H9 (cell line): ENCODE measurements around the gene RETREG3. TPM values are rescaled to one million over a fixed set of nuclear protein-coding genes. Genes with fewer than 3 reads are reported as not detected.

Experiments
- DNase-seq: peaks from one replicate; pipeline ENCODE4 v3.0.0-alpha.2; 2017
- H2AFZ ChIP-seq: one replicate; pipeline ENCODE4 v1.6.1; 2013; ENCODE audit warnings: mild to moderate bottlenecking, low read length, control low read depth, moderate library complexity
- H2AK5ac ChIP-seq: 2 replicates; pipeline ENCODE4 v1.6.1; 2013; ENCODE audit warnings: low read length, control low read depth, mixed read lengths; ENCODE audit not compliant: insufficient read length
- H2BK120ac ChIP-seq: one replicate; pipeline ENCODE4 v1.6.1; 2013; ENCODE audit warnings: low read depth, mild to moderate bottlenecking, low read length, control low read depth, inconsistent platforms; ENCODE audit not compliant: poor library complexity, severe bottlenecking
- H2BK12ac ChIP-seq: 2 replicates; pipeline ENCODE4 v1.6.1; 2013; ENCODE audit warnings: low read length, control low read depth, mixed read lengths, low read depth; ENCODE audit not compliant: insufficient read length
- H2BK15ac ChIP-seq: 2 replicates; pipeline ENCODE4 v1.6.1; 2013; ENCODE audit warnings: low read depth, low read length, control low read depth
- H2BK20ac ChIP-seq: one replicate; pipeline ENCODE4 v1.6.1; 2013; ENCODE audit warnings: low read depth, mild to moderate bottlenecking, low read length, control low read depth, inconsistent platforms; ENCODE audit not compliant: poor library complexity, severe bottlenecking
- H2BK5ac ChIP-seq: 2 replicates; pipeline ENCODE4 v1.6.1; 2013; ENCODE audit warnings: low read length, control low read depth, mixed read lengths; ENCODE audit not compliant: insufficient read length
- H3K14ac ChIP-seq: 2 replicates; pipeline ENCODE4 v1.6.1; 2013; ENCODE audit warnings: low read length, control low read depth; ENCODE audit not compliant: insufficient read depth
- H3K18ac ChIP-seq: 2 replicates; pipeline ENCODE4 v1.6.1; 2013; ENCODE audit warnings: low read depth, mild to moderate bottlenecking, mixed read lengths, low read length, control low read depth; ENCODE audit not compliant: insufficient read length
- H3K23ac ChIP-seq: 2 replicates; pipeline ENCODE4 v1.6.1; 2013; ENCODE audit warnings: low read length, control low read depth, mixed read lengths, low read depth; ENCODE audit not compliant: insufficient read length
- H3K23me2 ChIP-seq: 2 replicates; pipeline ENCODE4 v1.6.1; 2013; ENCODE audit warnings: low read depth, mild to moderate bottlenecking, mixed read lengths, low read length, control low read depth; ENCODE audit not compliant: insufficient read length, poor library complexity, severe bottlenecking
- H3K27ac ChIP-seq: 2 replicates; pipeline ENCODE4 v1.5.1; 2013; ENCODE audit warnings: low read length, control low read depth, mixed read lengths, low read depth; ENCODE audit not compliant: insufficient read length
- H3K27me3 ChIP-seq: 2 replicates; pipeline ENCODE4 v1.6.1; 2013; ENCODE audit warnings: low read length, control low read depth, inconsistent platforms; ENCODE audit not compliant: insufficient read depth
- H3K4ac ChIP-seq: 2 replicates; pipeline ENCODE4 v1.6.1; 2013; ENCODE audit warnings: low read depth, mild to moderate bottlenecking, control low read depth, inconsistent platforms, low read length, moderate library complexity
- H3K4me1 ChIP-seq: 2 replicates; pipeline ENCODE4 v1.6.1; 2013; ENCODE audit warnings: low read length, control low read depth, inconsistent platforms; ENCODE audit not compliant: insufficient read depth
- H3K4me2 ChIP-seq: 2 replicates; pipeline ENCODE4 v1.6.1; 2013; ENCODE audit warnings: low read length, control low read depth, mixed read lengths; ENCODE audit not compliant: insufficient read length, insufficient read depth
- H3K56ac ChIP-seq: 2 replicates; pipeline ENCODE4 v1.6.1; 2013; ENCODE audit warnings: low read depth, mild to moderate bottlenecking, mixed read lengths, low read length, control low read depth; ENCODE audit not compliant: insufficient read length
- H3K79me1 ChIP-seq: 2 replicates; pipeline ENCODE4 v1.6.1; 2013; ENCODE audit warnings: low read depth, mild to moderate bottlenecking, moderate library complexity, low read length, control low read depth, inconsistent platforms; ENCODE audit not compliant: insufficient read depth, poor library complexity, severe bottlenecking
- H3K79me2 ChIP-seq: 2 replicates; pipeline ENCODE4 v1.6.1; 2013; ENCODE audit warnings: low read length, control low read depth, inconsistent platforms; ENCODE audit not compliant: insufficient read depth
- H3K9ac ChIP-seq: 2 replicates; pipeline ENCODE4 v1.6.1; 2013; ENCODE audit warnings: low read length, control low read depth, mixed read lengths; ENCODE audit not compliant: insufficient read length; ENCODE audit errors: extremely low read depth
- H3K9me3 ChIP-seq: one replicate; pipeline ENCODE4 v1.6.1; 2013; ENCODE audit warnings: low read depth, low read length, inconsistent platforms; ENCODE audit not compliant: control insufficient read depth
- H3T11ph ChIP-seq: one replicate; pipeline ENCODE4 v1.6.1; 2013; ENCODE audit warnings: mild to moderate bottlenecking, low read length, control low read depth, inconsistent platforms
- H4K20me1 ChIP-seq: one replicate; pipeline ENCODE4 v1.6.1; 2013; ENCODE audit not compliant: control insufficient read depth, insufficient read length, insufficient read depth
- H4K5ac ChIP-seq: 2 replicates; pipeline ENCODE4 v1.6.1; 2013; ENCODE audit warnings: low read depth, mild to moderate bottlenecking, mixed read lengths, low read length, control low read depth; ENCODE audit not compliant: insufficient read length
- H4K8ac ChIP-seq: replicated peaks from 2 replicates; pipeline ENCODE4 v1.6.1; 2013; ENCODE audit warnings: low read length, control low read depth, mixed read lengths, low read depth; ENCODE audit not compliant: insufficient read length
- H4K91ac ChIP-seq: 2 replicates; pipeline ENCODE4 v1.6.1; 2013; ENCODE audit warnings: low read depth, mild to moderate bottlenecking, moderate library complexity, mixed read lengths, low read length, control low read depth; ENCODE audit not compliant: insufficient read length
- H3K27ac Mint-ChIP-seq, 3 experiments: 2 replicates in 2 of 3; 3 replicates in 1 of 3; pipeline ENCODE4 v1.8.0; 2020 to 2021; ENCODE audit warnings: mixed read lengths in 3 of 3, mild to moderate bottlenecking in 1 of 3, moderate library complexity in 1 of 3
- H3K27me3 Mint-ChIP-seq: 2 replicates; pipeline ENCODE4 v1.8.0; 2021; ENCODE audit warnings: low read depth, mild to moderate bottlenecking, moderate library complexity, mixed read lengths
- H3K36me3 Mint-ChIP-seq, 3 experiments: 2 replicates in 2 of 3; 3 replicates in 1 of 3; pipeline ENCODE4 v1.8.0; 2020 to 2021; ENCODE audit warnings: low read depth in 3 of 3, mixed read lengths in 3 of 3; ENCODE audit not compliant: insufficient read depth in 1 of 3
- H3K4me1 Mint-ChIP-seq, 2 experiments: 2 replicates each; pipeline ENCODE4 v1.8.0; 2020; ENCODE audit warnings: mixed read lengths in 2 of 2
- H3K4me3 Mint-ChIP-seq, 2 experiments: 2 replicates in 1 of 2; 3 replicates in 1 of 2; pipeline ENCODE4 v1.8.0; 2020 to 2021; ENCODE audit warnings: mild to moderate bottlenecking in 2 of 2, mixed read lengths in 2 of 2, moderate library complexity in 1 of 2
- H3K9me3 Mint-ChIP-seq, 2 experiments: 2 replicates in 1 of 2; 3 replicates in 1 of 2; pipeline ENCODE4 v1.8.0; 2020; ENCODE audit warnings: mild to moderate bottlenecking in 2 of 2, mixed read lengths in 2 of 2, moderate library complexity in 1 of 2
- CTCF ChIP-seq: fragments of 200-600 bp; sonication (generic); conservative IDR thresholded peaks from 3 replicates; pipeline ENCODE4 v1.8.0; 2021; ENCODE audit warnings: antibody characterized with exemption, mild to moderate bottlenecking
- WGBS: extraction: QIAGEN DNeasy Blood & Tissue Kit; methylation state at CpG from one replicate; pipeline ENCODE4 v1.1.7; 2013; ENCODE audit warnings: missing lambda C conversion rate, low lambda C conversion rate, mixed read lengths; ENCODE audit not compliant: insufficient read length; ENCODE audit errors: extremely low coverage; 5-methylcytosine and 5-hydroxymethylcytosine counted together
- total RNA-seq: library from RNA; stranded (reverse); gene quantifications from 2 replicates; pipeline ENCODE4 v1.2.1, GENCODE V29; 2021

The RETREG3 gene
- total RNA-seq, 1 experiment from 2014 or later = 47.3 TPM

- no peak overlapping the region for H2BK120ac ChIP-seq
- Mint-ChIP-seq H3K27me3 (no peaks in the 10 kb centered on the region), H3K36me3 (no peaks in the 10 kb centered on the region), H3K9me3 (no peaks in the 10 kb centered on the region), H3K4me1 (peaks cover 2 to 3% of the 10 kb centered on the region in 2 experiments), H3K4me3 (no peak overlapping the region), H3K27ac (no peak overlapping the region)
- no peak overlapping the region for H4K8ac ChIP-seq
- DNase-seq = no peak
- H3K9ac ChIP-seq = no peak overlapping the region
- H3K79me1 ChIP-seq = no peaks in the 10 kb centered on the region
- TF ChIP-seq CTCF = no peak
- H2AFZ ChIP-seq = no peak overlapping the region
- no peak overlapping the region for H2BK15ac ChIP-seq
- H3K79me2 ChIP-seq = no peaks in the 10 kb centered on the region
- H3K4me2 ChIP-seq = no peak overlapping the region
- H4K20me1 ChIP-seq = peaks cover 2% of the 10 kb centered on the region
- H3K27me3 ChIP-seq = no peaks in the 10 kb centered on the region
- no peaks in the 10 kb centered on the region for H3K9me3 ChIP-seq
- no peaks in the 10 kb centered on the region for H3K4me1 ChIP-seq
- no peak overlapping the region for H3K23ac ChIP-seq
- H2AK5ac ChIP-seq = no peak overlapping the region
- H4K91ac ChIP-seq = no peak overlapping the region
- no peak overlapping the region for H3K27ac ChIP-seq
- H3K4ac ChIP-seq = no peak overlapping the region
- H2BK20ac ChIP-seq = no peak overlapping the region
- H3T11ph ChIP-seq = no peak overlapping the region
- no peak overlapping the region for H4K5ac ChIP-seq
- H3K18ac ChIP-seq = no peak overlapping the region
- no peak overlapping the region for H3K14ac ChIP-seq
- WGBS = no CpG with 5 or more reads among the region's 7 CpGs
- no peak overlapping the region for H2BK12ac ChIP-seq
- no peak overlapping the region for H3K56ac ChIP-seq
- H3K23me2 ChIP-seq = no peaks in the 10 kb centered on the region
- H2BK5ac ChIP-seq = no peak overlapping the region
These were observed 14.8 kb upstream of the RETREG3 start for GRCh38 chr17:42623732-42624596.
